Activated CD4-positive, alpha-beta T cell treated with anti-CD3 and anti-CD28 coated beads for 36 hours (primary cell): ENCODE measurements around the gene CYTH1. TPM values are rescaled to one million over a fixed set of nuclear protein-coding genes. Genes with fewer than 3 reads are reported as not detected.

Source experiments
- ATAC-seq: fragments of 200-7000 bp; cut with Tn5 transposase; one replicate; pipeline ENCODE4 v1.10.0; 2021; ENCODE audit warnings: mild to moderate bottlenecking, moderate library complexity
- CTCF ChIA-PET: fragments of 350-600 bp; sonication (Branson Sonifier 250); formaldehyde crosslinking; loops from one replicate; lab custom pipeline; 2021; ENCODE audit warnings: antibody characterized with exemption; lab: Charles Lee
- POLR2A ChIA-PET: fragments of 350-600 bp; sonication (Branson Sonifier 250); formaldehyde crosslinking; loops from one replicate; lab custom pipeline; 2021; ENCODE audit warnings: antibody characterized with exemption, inconsistent platforms; lab: Charles Lee
- DNase-seq: peaks from one replicate; pipeline ENCODE4 v3.0.0-alpha.2; 2020
- H3K27ac Mint-ChIP-seq: one replicate; pipeline ENCODE4 v1.8.0; 2021; ENCODE audit warnings: mixed read lengths
- H3K27me3 Mint-ChIP-seq: one replicate; pipeline ENCODE4 v1.8.0; 2021; ENCODE audit warnings: mixed read lengths
- H3K36me3 Mint-ChIP-seq: one replicate; pipeline ENCODE4 v1.8.0; 2021; ENCODE audit warnings: low read depth, mixed read lengths
- H3K4me1 Mint-ChIP-seq: one replicate; pipeline ENCODE4 v1.8.0; 2021; ENCODE audit warnings: mixed read lengths
- H3K4me3 Mint-ChIP-seq: one replicate; pipeline ENCODE4 v1.8.0; 2021; ENCODE audit warnings: mild to moderate bottlenecking, moderate library complexity, mixed read lengths
- H3K9me3 Mint-ChIP-seq: one replicate; pipeline ENCODE4 v1.8.0; 2021; ENCODE audit warnings: low read depth, mixed read lengths
- intact Hi-C, 2 experiments: fragments of 100-400 bp; cut with DNase I in 1 of 2; cut with micrococcal nuclease in 1 of 2; formaldehyde crosslinking; loops; one replicate each; pipeline versions ENCODE4 v1.14.2 to v1.15.1; 2022 to 2024; cut with DNase I, micrococcal nuclease
- total RNA-seq, 2 experiments: library from RNA; stranded (reverse); gene quantifications; one replicate each; pipeline ENCODE4 v1.2.3, GENCODE V29; 2021

The CYTH1 gene
- total RNA-seq, 2 experiments from 2014 or later: 109 to 130 TPM

GRCh38 chr17:78737332-78737731 lies 44.7 kb downstream of the CYTH1 start:
- Mint-ChIP-seq H3K36me3 (peaks cover 14% of the 10 kb centered on the region), H3K27ac (peak overlapping the region; percentile 90), H3K9me3 (no peaks in the 10 kb centered on the region), H3K4me1 (peaks cover 89% of the 10 kb centered on the region), H3K4me3 (peak overlapping the region; percentile 80), H3K27me3 (no peaks in the 10 kb centered on the region)
- intact Hi-C loops: loop anchor here (1.0 to 5.0 kb wide), 5 partner anchors 10 to 355 kb away; no protein-coding TSS in a partner anchor
- ChIA-PET POLR2A (interaction anchor here (0.6 to 3.3 kb wide), 6 partner anchors 9 to 43 kb away, joined by 3 to 15 read pairs (median 4); no protein-coding TSS in a partner anchor), CTCF (interaction anchor here (0.6 to 5.9 kb wide), 11 partner anchors 9 to 162 kb away, joined by 3 to 54 read pairs (median 4); no protein-coding TSS in a partner anchor)
- ATAC-seq (no peak), DNase-seq (no peak)

DNA sequence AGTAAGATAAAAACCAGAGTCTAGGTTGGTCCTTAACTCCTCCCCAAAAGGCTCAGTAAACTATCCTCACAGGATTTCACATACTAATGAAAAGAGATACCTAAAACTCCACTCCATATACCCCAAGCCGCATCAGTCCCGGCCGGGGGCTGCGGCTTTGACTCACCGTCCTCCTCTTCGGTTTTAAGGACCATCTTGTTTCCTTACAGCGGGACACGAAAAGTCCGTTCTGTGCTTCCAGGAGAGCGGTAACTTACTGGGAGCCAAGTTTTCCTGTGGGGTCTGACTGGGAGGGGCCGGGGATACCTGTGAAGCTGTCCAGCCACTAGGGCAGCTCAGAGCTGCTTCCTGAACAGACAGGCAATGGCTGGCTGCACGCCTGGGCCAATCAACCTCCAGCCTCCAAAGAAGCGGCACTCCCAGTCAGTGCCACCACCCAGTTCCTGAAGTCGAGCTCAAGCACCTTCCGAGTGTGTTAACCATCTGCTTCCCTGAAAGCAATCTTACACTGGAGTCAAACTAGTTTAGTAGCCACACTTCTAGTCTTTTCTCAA lies 45.5 kb downstream of the CYTH1 start:
- ChIA-PET CTCF (interaction anchor here (0.6 to 5.9 kb wide), 10 partner anchors 8 to 74 kb away, joined by 3 to 54 read pairs (median 6); no protein-coding TSS in a partner anchor), POLR2A (interaction anchor here (0.6 to 3.3 kb wide), 7 partner anchors 8 to 44 kb away, joined by 3 to 15 read pairs (median 4); no protein-coding TSS in a partner anchor)
- Mint-ChIP-seq H3K4me3 (peak overlapping the region; percentile 80), H3K4me1 (peaks cover 89% of the 10 kb centered on the region), H3K9me3 (no peaks in the 10 kb centered on the region), H3K36me3 (peaks cover 14% of the 10 kb centered on the region), H3K27ac (peak overlapping the region; percentile 90), H3K27me3 (no peaks in the 10 kb centered on the region)
- intact Hi-C loops: loop anchor here (1.0 to 5.0 kb wide), 5 partner anchors 11 to 354 kb away; no protein-coding TSS in a partner anchor
- peak; percentile 79 for DNase-seq
- peak; percentile 84 for ATAC-seq

GRCh38 chr17:78735832-78736525 lies 46.1 kb downstream of the CYTH1 start:
- Mint-ChIP-seq H3K36me3 (peaks cover 14% of the 10 kb centered on the region), H3K4me3 (peak overlapping the region; percentile 80), H3K27ac (peak overlapping the region; percentile 90), H3K4me1 (peaks cover 90% of the 10 kb centered on the region), H3K27me3 (no peaks in the 10 kb centered on the region), H3K9me3 (no peaks in the 10 kb centered on the region)
- DNase-seq (no peak), ATAC-seq (peak; percentile 40)
- POLR2A ChIA-PET: interaction anchor here (0.6 to 3.3 kb wide), 6 partner anchors 7 to 44 kb away, joined by 3 to 15 read pairs (median 4); no protein-coding TSS in a partner anchor
- CTCF ChIA-PET: interaction anchor here (0.7 to 5.9 kb wide), 9 partner anchors 7 to 26 kb away, joined by 3 to 54 read pairs (median 8); no protein-coding TSS in a partner anchor
- intact Hi-C loops: loop anchor here (2.0 to 5.0 kb wide), 4 partner anchors 17 to 354 kb away; no protein-coding TSS in a partner anchor

DNA sequence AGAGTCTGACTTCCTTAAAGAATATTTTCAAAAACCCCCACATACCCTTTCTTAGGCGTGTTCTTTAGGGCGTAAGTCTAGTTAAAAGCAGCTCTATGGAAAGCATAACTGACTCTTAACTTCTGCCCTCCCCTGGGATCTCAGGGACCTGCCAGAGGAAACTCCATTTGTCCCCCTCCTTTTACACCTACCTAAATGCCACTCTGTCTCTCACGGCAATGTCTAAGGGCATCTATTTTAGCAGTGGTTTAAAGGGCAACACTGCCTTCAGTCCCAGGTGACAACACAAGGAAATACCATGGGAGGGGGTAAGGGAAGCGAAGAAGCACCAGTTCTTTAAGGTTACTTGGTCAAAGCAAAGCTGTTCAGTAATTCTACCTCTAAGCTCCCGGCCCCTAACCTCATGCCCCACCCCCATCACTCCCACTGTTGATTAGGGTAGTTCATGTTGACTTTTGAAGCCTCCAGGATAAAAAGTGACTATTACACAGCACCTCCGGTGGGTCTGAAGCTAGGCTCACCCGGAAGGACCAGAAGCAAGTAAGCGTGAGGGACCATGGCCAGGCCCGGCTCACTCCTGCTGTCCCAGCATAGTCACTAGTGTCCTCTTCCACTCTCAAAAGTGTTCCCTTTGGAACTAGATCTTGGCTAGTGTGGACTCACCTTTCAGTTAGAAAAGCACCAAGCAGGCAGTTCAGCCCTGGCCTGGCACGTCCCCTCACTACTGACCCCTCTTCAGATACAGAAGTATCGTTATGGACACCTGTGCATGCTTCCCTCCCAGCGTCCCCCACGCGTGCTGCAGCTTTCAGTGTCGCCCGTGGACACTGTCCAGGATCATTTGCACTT lies 47.1 kb downstream of the CYTH1 start:
- peaks cover 9% of the 10 kb centered on the region for H3K36me3 Mint-ChIP-seq
- intact Hi-C loops: loop anchor here (5.0 kb wide), 2 partner anchors 42 to 353 kb away; no protein-coding TSS in a partner anchor
- ChIA-PET POLR2A (interaction anchor here (0.7 to 3.3 kb wide), 4 partner anchors 9 to 42 kb away, joined by 3 to 15 read pairs (median 8); no protein-coding TSS in a partner anchor), CTCF (interaction anchor here (0.6 to 5.9 kb wide), 8 partner anchors 9 to 38 kb away, joined by 3 to 54 read pairs (median 10); no protein-coding TSS in a partner anchor)
- peak; percentile 7 for ATAC-seq
- peaks cover 86% of the 10 kb centered on the region for H3K4me1 Mint-ChIP-seq
- H3K27me3 Mint-ChIP-seq: no peaks in the 10 kb centered on the region
- H3K9me3 Mint-ChIP-seq: no peaks in the 10 kb centered on the region
- H3K4me3 Mint-ChIP-seq: peak overlapping the region; percentile 80
- DNase-seq: peak; percentile 53
- H3K27ac Mint-ChIP-seq: peak overlapping the region; percentile 90

- CTCF ChIA-PET: interaction anchor here (0.9 to 5.9 kb wide), 2 partner anchors 16 to 85 kb away, joined by 4 to 54 read pairs; no protein-coding TSS in a partner anchor
- Mint-ChIP-seq H3K4me3 (no peak overlapping the region), H3K27ac (peak overlapping the region; percentile 74), H3K36me3 (peaks cover 4% of the 10 kb centered on the region), H3K4me1 (peaks cover 85% of the 10 kb centered on the region), H3K27me3 (no peaks in the 10 kb centered on the region), H3K9me3 (no peaks in the 10 kb centered on the region)
- DNase-seq (no peak), ATAC-seq (no peak)
- intact Hi-C loops: no loop called here
- POLR2A ChIA-PET: no interaction called here
These were observed 49.7 kb downstream of the CYTH1 start for GRCh38 chr17:78732354-78732753.

DNA sequence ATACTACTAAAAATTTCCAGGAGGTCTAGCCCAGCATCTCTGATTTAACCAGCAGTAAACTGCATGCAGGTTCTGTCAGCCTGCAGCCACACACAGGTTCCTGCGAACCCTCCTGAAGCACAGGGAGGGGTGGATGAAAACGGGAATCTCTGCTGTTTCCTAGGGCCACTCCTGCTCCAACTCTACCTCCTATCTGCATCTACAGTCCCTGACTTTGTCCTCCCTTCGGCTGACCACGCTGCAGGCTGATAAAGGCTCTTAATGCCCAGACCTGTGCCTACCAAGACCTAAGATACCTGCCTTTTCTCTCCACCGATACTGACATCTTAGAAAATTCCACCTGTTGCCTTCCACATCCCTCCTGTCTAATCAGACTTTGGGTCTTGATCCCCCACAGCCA lies 50.2 kb downstream of the CYTH1 start:
- H3K4me3 Mint-ChIP-seq: no peak overlapping the region
- POLR2A ChIA-PET: no interaction called here

DNA sequence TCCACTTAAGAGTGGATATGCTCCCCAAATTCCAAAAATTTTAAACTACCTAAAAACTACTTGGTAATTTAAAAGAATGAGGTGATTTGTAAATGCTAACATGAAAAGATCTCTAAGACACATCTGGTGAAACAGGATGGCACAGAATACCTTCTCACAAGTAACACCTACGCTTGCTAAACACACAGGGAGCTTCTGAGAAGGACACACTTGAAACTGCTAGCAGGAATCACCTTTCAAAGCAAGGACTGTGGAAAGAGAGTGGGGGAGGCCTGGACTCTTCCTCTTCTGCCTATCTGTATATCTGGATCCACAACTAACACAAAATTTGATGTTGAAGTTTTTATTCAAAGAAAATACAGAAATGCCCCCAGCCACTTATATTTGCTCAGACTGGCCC lies 52.4 kb downstream of the CYTH1 start:
- no peaks in the 10 kb centered on the region for H3K27me3 Mint-ChIP-seq
- no peaks in the 10 kb centered on the region for H3K9me3 Mint-ChIP-seq
- peaks cover 88% of the 10 kb centered on the region for H3K4me1 Mint-ChIP-seq
- H3K4me3 Mint-ChIP-seq: peak overlapping the region; percentile 30
- peak overlapping the region; percentile 84 for H3K27ac Mint-ChIP-seq
- DNase-seq (no peak), ATAC-seq (peak; percentile 18)
- intact Hi-C loops: no loop called here
- ChIA-PET CTCF (interaction anchor here (0.9 to 4.6 kb wide), 4 partner anchors 12 to 20 kb away, joined by 3 to 24 read pairs (median 12); no protein-coding TSS in a partner anchor), POLR2A (no interaction called here)
- H3K36me3 Mint-ChIP-seq: peaks cover 8% of the 10 kb centered on the region

More for the DNA sequence above, 50.2 kb downstream of the CYTH1 start:
- Mint-ChIP-seq H3K4me1 (peaks cover 85% of the 10 kb centered on the region), H3K36me3 (peaks cover 4% of the 10 kb centered on the region), H3K27me3 (no peaks in the 10 kb centered on the region), H3K27ac (peak overlapping the region; percentile 74), H3K9me3 (no peaks in the 10 kb centered on the region)
- intact Hi-C loops: no loop called here
- ATAC-seq (no peak), DNase-seq (no peak)
- CTCF ChIA-PET: no interaction called here

GRCh38 chr17:78728495-78728894 lies 53.6 kb downstream of the CYTH1 start:
- H3K4me3 Mint-ChIP-seq: no peak overlapping the region
- DNase-seq (no peak), ATAC-seq (no peak)
- H3K27ac Mint-ChIP-seq: peak overlapping the region; percentile 85
- CTCF ChIA-PET: interaction anchor here (0.9 to 4.6 kb wide), 7 partner anchors 9 to 52 kb away, joined by 3 to 24 read pairs (median 5); no protein-coding TSS in a partner anchor
- no peaks in the 10 kb centered on the region for H3K27me3 Mint-ChIP-seq
- POLR2A ChIA-PET: interaction anchor here (0.6 to 1.1 kb wide), 4 partner anchors 8 to 1530 kb away, joined by 4 to 7 read pairs (median 6); no protein-coding TSS in a partner anchor
- peaks cover 8% of the 10 kb centered on the region for H3K36me3 Mint-ChIP-seq
- no peaks in the 10 kb centered on the region for H3K9me3 Mint-ChIP-seq
- H3K4me1 Mint-ChIP-seq: peaks cover 91% of the 10 kb centered on the region
- intact Hi-C loops: no loop called here

GRCh38 chr17:78727476-78728229 lies 54.4 kb downstream of the CYTH1 start:
- Mint-ChIP-seq H3K9me3 (no peaks in the 10 kb centered on the region), H3K4me3 (peak overlapping the region; percentile 47), H3K27me3 (no peaks in the 10 kb centered on the region), H3K4me1 (peaks cover 92% of the 10 kb centered on the region), H3K36me3 (peaks cover 7% of the 10 kb centered on the region), H3K27ac (peak overlapping the region; percentile 83)
- POLR2A ChIA-PET: no interaction called here
- DNase-seq: no peak
- intact Hi-C loops: no loop called here
- CTCF ChIA-PET: interaction anchor here (1.0 to 4.6 kb wide), 5 partner anchors 9 to 42 kb away, joined by 3 to 24 read pairs (median 6); no protein-coding TSS in a partner anchor
- ATAC-seq: no peak

DNA sequence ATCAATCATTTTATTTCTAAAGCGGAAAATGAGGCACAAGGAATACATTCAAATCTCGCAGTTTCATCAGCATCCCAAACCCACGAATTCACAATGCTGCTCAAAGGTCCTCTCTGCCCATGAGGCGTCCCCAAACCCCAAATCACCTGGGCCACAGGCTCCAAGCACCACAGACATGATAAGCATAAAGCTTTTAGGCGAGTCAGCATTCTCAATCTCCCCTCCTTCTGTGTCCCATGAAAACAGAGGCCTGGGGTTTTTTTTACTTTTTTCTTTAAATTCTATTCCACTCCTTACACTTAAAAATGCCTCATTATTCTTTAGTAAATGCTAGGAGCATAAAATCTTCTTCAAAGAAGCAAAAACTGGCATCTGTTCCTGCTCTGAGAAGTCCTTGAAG lies 55.0 kb downstream of the CYTH1 start:
- CTCF ChIA-PET: interaction anchor here (1.3 to 4.6 kb wide), 3 partner anchors 15 to 24 kb away, joined by 3 to 24 read pairs (median 4); no protein-coding TSS in a partner anchor
- Mint-ChIP-seq H3K4me1 (peaks cover 92% of the 10 kb centered on the region), H3K27ac (peak overlapping the region; percentile 83)

More for the DNA sequence above, 55.0 kb downstream of the CYTH1 start:
- DNase-seq: no peak
- H3K36me3 Mint-ChIP-seq: peaks cover 4% of the 10 kb centered on the region
- POLR2A ChIA-PET: no interaction called here
- no peaks in the 10 kb centered on the region for H3K9me3 Mint-ChIP-seq
- no peaks in the 10 kb centered on the region for H3K27me3 Mint-ChIP-seq
- peak overlapping the region; percentile 47 for H3K4me3 Mint-ChIP-seq
- ATAC-seq: no peak
- intact Hi-C loops: no loop called here
